ENCODE data around the gene CYP24A1. TPM values are rescaled to one million over a fixed set of nuclear protein-coding genes. Genes with fewer than 3 reads are reported as not detected.

Gene CYP24A1
- total RNA-seq, 3 donors from 2014 or later (not counting 1 experiment from before 2014, with no cell fraction given): 0.12 TPM; not detected in 2

DNA sequence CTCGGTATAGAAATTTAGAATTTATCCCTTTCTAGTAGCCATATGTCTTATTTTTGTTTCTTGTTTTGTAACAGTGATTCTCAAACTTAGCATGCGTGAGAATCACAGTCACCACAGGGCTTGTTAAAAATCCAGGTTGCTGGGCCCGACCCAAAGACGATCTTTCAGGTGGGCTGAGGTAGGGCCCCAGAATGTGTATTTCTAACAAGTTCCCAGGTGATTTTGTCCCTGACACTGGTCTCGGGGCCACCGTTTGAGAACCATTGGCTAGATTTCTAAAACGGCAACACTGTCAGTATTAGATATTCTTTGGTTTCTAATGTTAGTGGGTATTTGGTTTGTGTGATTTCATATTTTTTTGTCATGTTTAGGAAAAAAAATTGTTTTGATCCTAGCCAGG, 44.0 kb upstream of the CYP24A1 start:
- no peak for DNase-seq
- intact Hi-C loops (cut with micrococcal nuclease): no loop called here
- no peaks in the 10 kb centered on the region for H3K9me3 Mint-ChIP-seq
- no peak overlapping the region for H3K4me3 Mint-ChIP-seq
- no peak overlapping the region for H3K27ac ChIP-seq (ENCODE audit: low read length)
- no peaks in the 10 kb centered on the region for H3K9me3 ChIP-seq (ENCODE audit: control insufficient read depth, insufficient read depth, low read length)
- no peaks in the 10 kb centered on the region for H3K4me1 ChIP-seq (ENCODE audit: control insufficient read depth, insufficient read depth, low read length)
- no peaks in the 10 kb centered on the region for H3K27me3 ChIP-seq (ENCODE audit: control insufficient read depth, insufficient read depth, low read length)
- no peaks in the 10 kb centered on the region for H3K36me3 Mint-ChIP-seq
- no peak overlapping the region for H3K27ac Mint-ChIP-seq
- peaks cover 16 to 23% of the 10 kb centered on the region in 2 donors for H3K4me1 Mint-ChIP-seq
- TF ChIP-seq, protein P1, sequence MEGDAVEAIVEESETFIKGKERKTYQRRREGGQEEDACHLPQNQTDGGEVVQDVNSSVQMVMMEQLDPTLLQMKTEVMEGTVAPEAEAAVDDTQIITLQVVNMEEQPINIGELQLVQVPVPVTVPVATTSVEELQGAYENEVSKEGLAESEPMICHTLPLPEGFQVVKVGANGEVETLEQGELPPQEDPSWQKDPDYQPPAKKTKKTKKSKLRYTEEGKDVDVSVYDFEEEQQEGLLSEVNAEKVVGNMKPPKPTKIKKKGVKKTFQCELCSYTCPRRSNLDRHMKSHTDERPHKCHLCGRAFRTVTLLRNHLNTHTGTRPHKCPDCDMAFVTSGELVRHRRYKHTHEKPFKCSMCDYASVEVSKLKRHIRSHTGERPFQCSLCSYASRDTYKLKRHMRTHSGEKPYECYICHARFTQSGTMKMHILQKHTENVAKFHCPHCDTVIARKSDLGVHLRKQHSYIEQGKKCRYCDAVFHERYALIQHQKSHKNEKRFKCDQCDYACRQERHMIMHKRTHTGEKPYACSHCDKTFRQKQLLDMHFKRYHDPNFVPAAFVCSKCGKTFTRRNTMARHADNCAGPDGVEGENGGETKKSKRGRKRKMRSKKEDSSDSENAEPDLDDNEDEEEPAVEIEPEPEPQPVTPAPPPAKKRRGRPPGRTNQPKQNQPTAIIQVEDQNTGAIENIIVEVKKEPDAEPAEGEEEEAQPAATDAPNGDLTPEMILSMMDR (IDR thresholded peaks at IDR 0.05): no peak
- H3K36me3 ChIP-seq (ENCODE audit: control insufficient read depth, insufficient read depth, low read length): peaks cover 24% of the 10 kb centered on the region
- H3K4me3 ChIP-seq (ENCODE audit: low read length): no peak overlapping the region
- no peaks in the 10 kb centered on the region for H3K27me3 Mint-ChIP-seq (ENCODE audit: low read depth in 2 of 2)
- 97% methylated on average over 6 of the region's 7 CpGs for WGBS (ENCODE audit: insufficient coverage)
- ATAC-seq: no peak

DNA sequence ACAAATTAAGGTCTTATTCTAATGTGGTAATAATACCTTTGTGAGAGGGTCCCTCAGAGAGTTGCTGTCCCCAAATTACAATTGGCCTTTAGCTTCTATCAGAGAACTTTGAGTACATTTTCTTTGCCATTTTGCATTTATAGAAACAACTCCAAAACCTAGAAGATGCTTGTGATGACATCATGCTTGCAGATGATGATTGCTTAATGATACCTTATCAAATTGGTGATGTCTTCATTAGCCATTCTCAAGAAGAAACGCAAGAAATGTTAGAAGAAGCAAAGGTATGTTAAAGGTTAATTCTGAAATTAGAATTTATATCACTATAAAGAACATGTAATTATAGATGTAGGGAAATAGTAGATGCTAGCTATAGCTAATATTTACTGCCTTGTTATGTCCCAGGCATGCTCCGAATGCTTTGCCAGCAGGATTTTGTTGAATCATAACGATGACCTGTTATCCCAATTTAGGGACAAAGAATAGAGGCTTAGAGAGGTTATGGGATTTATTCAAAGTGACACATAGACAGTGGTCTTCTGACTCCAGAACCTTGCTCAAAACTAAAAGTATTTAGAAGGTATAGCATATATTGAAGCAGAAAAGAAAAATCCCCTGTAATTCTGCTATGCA, 41.5 kb upstream of the CYP24A1 start:
- intact Hi-C loops (cut with micrococcal nuclease): no loop called here
- H3K4me1 Mint-ChIP-seq: peaks cover 11 to 13% of the 10 kb centered on the region in 2 donors
- ATAC-seq (no peak), DNase-seq (no peak)
- Histone ChIP-seq H3K27ac (ENCODE audit: low read length) (no peak overlapping the region), H3K9me3 (ENCODE audit: control insufficient read depth, insufficient read depth, low read length) (no peaks in the 10 kb centered on the region), H3K27me3 (ENCODE audit: control insufficient read depth, insufficient read depth, low read length) (no peaks in the 10 kb centered on the region), H3K4me1 (ENCODE audit: control insufficient read depth, insufficient read depth, low read length) (no peaks in the 10 kb centered on the region), H3K36me3 (ENCODE audit: control insufficient read depth, insufficient read depth, low read length) (peaks cover 19% of the 10 kb centered on the region), H3K4me3 (ENCODE audit: low read length) (no peak overlapping the region)
- no peaks in the 10 kb centered on the region for H3K27me3 Mint-ChIP-seq (ENCODE audit: low read depth in 2 of 2)
- no peak overlapping the region for H3K4me3 Mint-ChIP-seq
- TF ChIP-seq, protein P1 (IDR thresholded peaks at IDR 0.05): no peak
- H3K36me3 Mint-ChIP-seq: no peaks in the 10 kb centered on the region
- 100% methylated on average over 2 of the region's 3 CpGs for WGBS (ENCODE audit: insufficient coverage)
- no peak overlapping the region for H3K27ac Mint-ChIP-seq
- H3K9me3 Mint-ChIP-seq: no peaks in the 10 kb centered on the region

DNA sequence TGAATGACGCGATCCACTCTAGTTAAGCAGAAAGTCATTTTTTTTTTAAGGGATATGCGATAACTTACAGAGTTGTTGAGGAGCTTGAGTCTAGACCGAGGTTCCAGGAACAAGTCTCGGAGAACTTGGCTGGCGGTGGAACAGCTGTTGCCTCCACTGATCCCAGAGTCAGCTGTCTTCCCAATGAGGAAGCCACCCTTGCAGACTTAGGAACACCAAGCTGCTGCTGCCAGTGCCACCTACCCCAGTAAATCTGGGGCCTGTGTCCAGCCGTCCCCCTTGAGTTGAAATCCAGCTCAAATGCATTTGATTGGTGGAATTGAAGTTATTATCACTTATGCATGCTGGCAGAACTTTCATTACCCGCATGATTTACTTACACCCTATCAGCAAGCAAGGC, 40.8 kb upstream of the CYP24A1 start:
- H3K27me3 Mint-ChIP-seq (ENCODE audit: low read depth in 2 of 2): no peaks in the 10 kb centered on the region
- DNase-seq: no peak
- Histone ChIP-seq H3K27ac (ENCODE audit: low read length) (no peak overlapping the region), H3K27me3 (ENCODE audit: control insufficient read depth, insufficient read depth, low read length) (no peaks in the 10 kb centered on the region), H3K4me1 (ENCODE audit: control insufficient read depth, insufficient read depth, low read length) (no peaks in the 10 kb centered on the region), H3K4me3 (ENCODE audit: low read length) (no peak overlapping the region), H3K9me3 (ENCODE audit: control insufficient read depth, insufficient read depth, low read length) (no peaks in the 10 kb centered on the region), H3K36me3 (ENCODE audit: control insufficient read depth, insufficient read depth, low read length) (peaks cover 19% of the 10 kb centered on the region)
- H3K4me3 Mint-ChIP-seq: no peak overlapping the region
- TF ChIP-seq, protein P1 (IDR thresholded peaks at IDR 0.05): no peak
- intact Hi-C loops (cut with micrococcal nuclease): no loop called here
- no peak overlapping the region for H3K27ac Mint-ChIP-seq
- no peaks in the 10 kb centered on the region for H3K9me3 Mint-ChIP-seq
- ATAC-seq: no peak
- H3K4me1 Mint-ChIP-seq: peaks cover 18 to 19% of the 10 kb centered on the region in 2 donors
- WGBS (ENCODE audit: insufficient coverage): 94% methylated on average over 7 of the region's 8 CpGs
- H3K36me3 Mint-ChIP-seq: no peaks in the 10 kb centered on the region

DNA sequence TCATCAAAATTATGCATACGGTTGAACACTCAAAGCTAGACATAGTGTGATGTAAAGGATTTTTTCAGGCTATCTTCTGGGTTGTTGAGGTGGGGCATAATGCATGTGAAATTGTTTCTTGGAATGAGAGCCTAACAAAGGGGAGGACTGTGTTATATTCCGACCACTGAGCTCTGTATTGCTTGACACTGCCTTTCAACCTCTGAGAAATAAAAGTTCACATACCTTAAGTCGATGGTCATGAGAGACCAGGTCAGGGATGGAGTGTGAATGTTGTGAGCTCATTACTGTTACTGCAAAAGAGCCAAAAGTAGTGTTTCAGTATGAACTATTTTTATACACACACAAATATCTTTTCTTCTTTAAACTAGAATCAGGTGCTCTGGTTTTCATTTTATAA, 39.1 kb upstream of the CYP24A1 start:
- Mint-ChIP-seq H3K9me3 (no peaks in the 10 kb centered on the region), H3K27ac (no peak overlapping the region), H3K27me3 (ENCODE audit: low read depth in 2 of 2) (no peaks in the 10 kb centered on the region), H3K36me3 (no peaks in the 10 kb centered on the region), H3K4me3 (no peak overlapping the region), H3K4me1 (peaks cover 27 to 30% of the 10 kb centered on the region in 2 donors)
- H3K9me3 ChIP-seq (ENCODE audit: control insufficient read depth, insufficient read depth, low read length): no peaks in the 10 kb centered on the region
- no peak overlapping the region for H3K27ac ChIP-seq (ENCODE audit: low read length)
- TF ChIP-seq, protein P1 (IDR thresholded peaks at IDR 0.05): no peak
- intact Hi-C loops (cut with micrococcal nuclease): no loop called here
- peaks cover 14% of the 10 kb centered on the region for H3K36me3 ChIP-seq (ENCODE audit: control insufficient read depth, insufficient read depth, low read length)
- ATAC-seq (no peak), DNase-seq (no peak)
- 95% methylated on average over 2 of the region's 3 CpGs for WGBS (ENCODE audit: insufficient coverage)
- H3K4me3 ChIP-seq (ENCODE audit: low read length): no peak overlapping the region
- H3K4me1 ChIP-seq (ENCODE audit: control insufficient read depth, insufficient read depth, low read length): peaks cover 11% of the 10 kb centered on the region
- no peaks in the 10 kb centered on the region for H3K27me3 ChIP-seq (ENCODE audit: control insufficient read depth, insufficient read depth, low read length)

All from natural killer cell (primary cell).